Nephron (organoid): Measurements from ENCODE around the gene ATP8B4.

Experiments
- H3K27ac Mint-ChIP-seq, 3 experiments: 2 replicates each; pipeline ENCODE4 v1.8.0; 2020; ENCODE audit warnings: mixed read lengths in 3 of 3, mild to moderate bottlenecking in 2 of 3, moderate library complexity in 1 of 3
- H3K27me3 Mint-ChIP-seq: 2 replicates; pipeline ENCODE4 v1.8.0; 2021; ENCODE audit warnings: low read depth, mild to moderate bottlenecking, moderate library complexity, mixed read lengths
- H3K36me3 Mint-ChIP-seq: 2 replicates; pipeline ENCODE4 v1.8.0; 2020; ENCODE audit warnings: low read depth, mixed read lengths
- H3K4me1 Mint-ChIP-seq: 2 replicates; pipeline ENCODE4 v1.8.0; 2020; ENCODE audit warnings: mixed read lengths
- H3K4me3 Mint-ChIP-seq, 3 experiments: 2 replicates each; pipeline ENCODE4 v1.8.0; 2020; ENCODE audit warnings: mild to moderate bottlenecking in 3 of 3, mixed read lengths in 3 of 3, moderate library complexity in 2 of 3
- H3K9me3 Mint-ChIP-seq: 2 replicates; pipeline ENCODE4 v1.8.0; 2020; ENCODE audit warnings: mixed read lengths
- TF ChIP-seq, protein P1 (sequence below), 3 experiments: fragments of 200-600 bp; sonication (generic); IDR thresholded peaks; one replicate each; pipeline ENCODE4 v1.5.0; 2021; ENCODE audit warnings: antibody characterized with exemption in 3 of 3; ENCODE audit not compliant: unreplicated experiment in 3 of 3

Gene ATP8B4

DNA sequence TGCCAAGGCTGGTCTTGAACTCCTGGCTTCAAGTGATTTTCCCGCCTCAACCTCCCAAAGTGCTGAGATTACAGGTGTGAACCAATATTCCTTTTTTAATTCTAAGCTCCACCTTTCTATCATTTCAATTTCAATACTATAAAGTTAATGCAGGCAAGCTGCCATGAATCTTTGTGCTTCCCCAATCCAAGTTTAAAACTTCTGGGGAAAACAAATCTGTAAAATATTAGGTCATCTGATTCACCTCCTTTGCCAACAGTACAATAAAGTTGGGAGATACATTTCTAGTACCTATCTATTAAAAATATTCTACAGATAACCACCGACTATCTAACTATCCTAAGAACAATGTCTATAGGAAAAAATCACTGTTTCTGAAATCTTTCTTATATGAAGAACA lies 102.1 kb downstream of the ATP8B4 start:
- H3K4me3 Mint-ChIP-seq: no peak overlapping the region
- H3K4me1 Mint-ChIP-seq: peaks cover 10% of the 10 kb centered on the region
- TF ChIP-seq, protein P1, sequence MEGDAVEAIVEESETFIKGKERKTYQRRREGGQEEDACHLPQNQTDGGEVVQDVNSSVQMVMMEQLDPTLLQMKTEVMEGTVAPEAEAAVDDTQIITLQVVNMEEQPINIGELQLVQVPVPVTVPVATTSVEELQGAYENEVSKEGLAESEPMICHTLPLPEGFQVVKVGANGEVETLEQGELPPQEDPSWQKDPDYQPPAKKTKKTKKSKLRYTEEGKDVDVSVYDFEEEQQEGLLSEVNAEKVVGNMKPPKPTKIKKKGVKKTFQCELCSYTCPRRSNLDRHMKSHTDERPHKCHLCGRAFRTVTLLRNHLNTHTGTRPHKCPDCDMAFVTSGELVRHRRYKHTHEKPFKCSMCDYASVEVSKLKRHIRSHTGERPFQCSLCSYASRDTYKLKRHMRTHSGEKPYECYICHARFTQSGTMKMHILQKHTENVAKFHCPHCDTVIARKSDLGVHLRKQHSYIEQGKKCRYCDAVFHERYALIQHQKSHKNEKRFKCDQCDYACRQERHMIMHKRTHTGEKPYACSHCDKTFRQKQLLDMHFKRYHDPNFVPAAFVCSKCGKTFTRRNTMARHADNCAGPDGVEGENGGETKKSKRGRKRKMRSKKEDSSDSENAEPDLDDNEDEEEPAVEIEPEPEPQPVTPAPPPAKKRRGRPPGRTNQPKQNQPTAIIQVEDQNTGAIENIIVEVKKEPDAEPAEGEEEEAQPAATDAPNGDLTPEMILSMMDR (IDR thresholded peaks at IDR 0.05; ENCODE audit: unreplicated experiment in 3 of 3): no peak
- H3K27me3 Mint-ChIP-seq: no peaks in the 10 kb centered on the region
- H3K27ac Mint-ChIP-seq: no peak overlapping the region
- no peaks in the 10 kb centered on the region for H3K36me3 Mint-ChIP-seq
- H3K9me3 Mint-ChIP-seq: peaks cover 5% of the 10 kb centered on the region

DNA sequence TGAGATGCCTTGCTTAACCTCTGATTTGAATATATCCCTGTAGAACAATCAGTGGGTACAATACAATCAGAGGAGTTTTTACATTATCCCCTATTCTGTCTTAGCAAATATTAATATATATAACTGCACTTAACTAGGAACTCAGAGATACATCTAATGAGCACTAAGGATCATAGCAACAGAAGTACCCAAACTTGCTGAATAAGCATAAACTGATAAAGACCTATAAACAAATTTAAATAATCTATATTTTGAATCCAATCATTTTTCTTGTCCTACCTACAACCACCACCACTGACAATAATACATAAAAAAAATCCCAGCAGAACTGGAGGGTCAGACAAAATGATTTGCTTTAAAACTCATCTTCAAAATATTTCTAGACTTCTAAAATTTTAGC lies 106.2 kb downstream of the ATP8B4 start:
- TF ChIP-seq, protein P1 (IDR thresholded peaks at IDR 0.05; ENCODE audit: unreplicated experiment in 3 of 3): no peak
- Mint-ChIP-seq H3K4me3 (no peak overlapping the region), H3K27me3 (no peaks in the 10 kb centered on the region), H3K27ac (no peak overlapping the region), H3K9me3 (peaks cover 5% of the 10 kb centered on the region), H3K36me3 (no peaks in the 10 kb centered on the region), H3K4me1 (peaks cover 11% of the 10 kb centered on the region)

DNA sequence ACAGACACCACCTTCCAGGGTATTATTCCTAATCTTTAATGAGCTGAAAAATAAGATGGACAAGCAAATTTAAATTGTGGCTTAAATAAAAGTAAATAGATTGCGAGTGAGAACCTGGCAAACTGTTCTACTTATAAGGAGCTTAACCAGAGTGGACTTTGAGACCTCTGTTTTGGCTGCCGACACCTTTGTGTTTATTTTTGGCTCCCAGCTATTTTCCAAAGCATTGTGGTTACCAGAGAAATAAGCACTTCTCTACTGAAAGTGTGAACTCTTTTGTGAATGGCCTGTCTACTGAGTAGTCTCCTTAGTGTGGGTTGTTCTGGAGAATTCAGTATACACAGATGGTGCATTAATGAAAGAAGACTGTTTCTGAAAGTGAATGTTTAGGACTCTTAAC lies 109.4 kb downstream of the ATP8B4 start:
- H3K4me3 Mint-ChIP-seq: no peak overlapping the region
- TF ChIP-seq, protein P1 (IDR thresholded peaks at IDR 0.05; ENCODE audit: unreplicated experiment in 3 of 3): no peak
- H3K27ac Mint-ChIP-seq: no peak overlapping the region
- no peaks in the 10 kb centered on the region for H3K27me3 Mint-ChIP-seq
- H3K4me1 Mint-ChIP-seq: peaks cover 11% of the 10 kb centered on the region
- no peaks in the 10 kb centered on the region for H3K9me3 Mint-ChIP-seq
- no peaks in the 10 kb centered on the region for H3K36me3 Mint-ChIP-seq

DNA sequence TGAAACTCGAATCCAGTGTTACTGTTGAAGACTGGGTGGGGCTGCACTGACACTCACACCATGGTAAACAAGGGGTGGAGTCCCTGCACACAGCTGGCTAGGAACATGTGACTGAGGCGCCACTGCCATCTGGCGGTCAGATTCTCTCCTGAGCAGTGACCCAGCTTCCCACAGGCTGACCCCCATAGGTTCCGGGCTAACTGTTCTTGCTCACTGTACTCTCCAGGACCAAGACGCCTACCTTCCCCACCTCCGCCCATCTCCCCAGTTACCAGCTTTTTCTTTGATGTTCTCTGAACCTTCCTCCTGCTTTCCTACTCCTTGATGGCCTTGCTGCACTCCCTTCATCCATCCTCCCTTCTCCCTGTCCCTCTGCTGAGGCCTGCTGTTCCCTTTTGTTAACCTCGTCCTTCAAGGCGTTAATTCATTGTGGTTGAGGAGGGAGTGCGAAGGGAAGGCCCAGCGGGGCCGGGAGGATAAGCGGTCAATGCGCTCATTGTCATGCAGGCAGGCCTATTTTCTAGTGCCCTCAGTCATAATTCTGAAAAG lies 115.2 kb downstream of the ATP8B4 start:
- H3K9me3 Mint-ChIP-seq: peaks cover 4% of the 10 kb centered on the region
- H3K36me3 Mint-ChIP-seq: no peaks in the 10 kb centered on the region
- H3K4me3 Mint-ChIP-seq: no peak overlapping the region
- peak overlapping the region; percentile 62 to 94 (median 91) for H3K27ac Mint-ChIP-seq
- H3K27me3 Mint-ChIP-seq: no peaks in the 10 kb centered on the region
- TF ChIP-seq, protein P1 (IDR thresholded peaks at IDR 0.05; ENCODE audit: unreplicated experiment in 3 of 3): peak; percentile 58 to 84 (median 71)
- H3K4me1 Mint-ChIP-seq: peaks cover 25% of the 10 kb centered on the region

DNA sequence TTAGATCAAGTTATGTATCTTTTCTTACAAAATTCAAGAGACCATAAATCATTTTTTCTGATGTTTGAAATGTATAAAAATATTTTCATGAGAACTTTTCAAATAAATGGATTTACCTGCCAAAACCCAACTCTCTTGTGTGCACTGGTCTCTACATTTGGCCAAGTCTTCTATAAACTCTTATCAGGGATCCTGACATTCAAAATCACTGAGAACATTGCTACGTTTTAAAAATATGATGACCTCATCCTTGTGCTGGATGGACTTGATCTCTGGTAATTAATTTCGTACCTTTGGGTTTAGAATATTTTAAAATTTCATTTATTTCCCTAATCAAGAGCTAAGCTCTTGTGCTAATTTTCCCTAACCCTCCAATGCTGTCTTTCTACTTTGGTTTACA lies 127.4 kb downstream of the ATP8B4 start:
- Mint-ChIP-seq H3K36me3 (no peaks in the 10 kb centered on the region), H3K4me3 (no peak overlapping the region), H3K27ac (no peak overlapping the region), H3K9me3 (no peaks in the 10 kb centered on the region), H3K27me3 (no peaks in the 10 kb centered on the region), H3K4me1 (peaks cover 23% of the 10 kb centered on the region)
- TF ChIP-seq, protein P1 (IDR thresholded peaks at IDR 0.05; ENCODE audit: unreplicated experiment in 3 of 3): no peak

DNA sequence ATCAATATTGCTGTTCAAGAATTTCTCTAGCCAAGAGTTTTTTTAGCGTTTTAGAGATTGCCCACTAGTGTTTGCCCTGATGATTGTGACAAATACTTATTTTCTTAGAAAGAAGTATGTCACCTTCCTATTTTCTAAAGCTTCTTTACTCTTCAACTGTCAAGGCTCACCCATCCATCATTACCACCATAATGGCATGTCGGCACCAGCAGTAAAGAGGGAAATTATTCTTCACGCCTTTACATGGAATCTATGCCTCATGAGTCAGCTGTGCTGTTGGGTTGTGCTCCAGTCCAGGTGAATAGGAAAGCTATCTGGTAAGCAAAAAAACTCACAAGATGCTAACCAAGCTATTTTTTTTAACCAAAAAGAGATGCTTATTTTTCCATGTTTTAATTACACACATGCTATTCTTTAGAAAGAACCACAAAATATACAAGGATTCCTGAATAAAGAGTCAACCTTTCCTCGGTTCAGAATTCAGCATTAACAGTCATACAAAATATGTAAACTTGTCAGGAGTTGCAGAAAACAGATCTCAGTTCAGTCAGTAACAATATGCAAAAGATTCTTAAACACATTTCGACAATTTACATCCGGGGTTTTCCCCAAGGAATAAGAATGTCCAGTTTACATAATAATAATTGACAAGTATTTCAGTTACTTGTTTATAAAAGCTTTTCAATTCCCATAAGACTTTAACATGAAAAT lies 128.0 kb downstream of the ATP8B4 start:
- no peaks in the 10 kb centered on the region for H3K36me3 Mint-ChIP-seq
- no peaks in the 10 kb centered on the region for H3K27me3 Mint-ChIP-seq
- TF ChIP-seq, protein P1 (IDR thresholded peaks at IDR 0.05; ENCODE audit: unreplicated experiment in 3 of 3): no peak
- H3K4me3 Mint-ChIP-seq: no peak overlapping the region
- no peaks in the 10 kb centered on the region for H3K9me3 Mint-ChIP-seq
- no peak overlapping the region for H3K27ac Mint-ChIP-seq
- H3K4me1 Mint-ChIP-seq: peaks cover 29% of the 10 kb centered on the region
